Urinary bladder (tissue), 4 donors: Measurements from ENCODE around the gene TDRD1. TPM values are rescaled to one million over a fixed set of nuclear protein-coding genes. Genes with fewer than 3 reads are reported as not detected.

Experiments
- DNase-seq: peaks from one replicate; pipeline ENCODE4 v3.0.0-alpha.2; 2015; ENCODE audit errors: extremely low spot score
- H3K27ac ChIP-seq: one replicate; pipeline ENCODE4 v1.5.1; 2013; ENCODE audit warnings: low read depth, mild to moderate bottlenecking, moderate library complexity
- H3K36me3 ChIP-seq: one replicate; pipeline ENCODE4 v1.6.1; 2013; ENCODE audit warnings: mild to moderate bottlenecking, moderate library complexity; ENCODE audit not compliant: insufficient read depth
- H3K4me1 ChIP-seq: one replicate; pipeline ENCODE4 v1.6.1; 2013; ENCODE audit warnings: mild to moderate bottlenecking, moderate library complexity; ENCODE audit not compliant: insufficient read depth
- H3K4me3 ChIP-seq: one replicate; pipeline ENCODE4 v1.5.1; 2013; ENCODE audit warnings: low read depth, low read length
- WGBS: extraction: QIAGEN DNeasy Blood & Tissue Kit; methylation state at CpG from one replicate; pipeline ENCODE4 v1.1.7; 2013; 5-methylcytosine and 5-hydroxymethylcytosine counted together
- polyA plus RNA-seq: library from polyadenylated mRNA; stranded (reverse); fragments of 200-250 nt; gene quantifications from one replicate; pipeline ENCODE4 v1.2.3, GENCODE V29; 2013
- total RNA-seq: library from RNA; depleted of rRNA; stranded (reverse); fragments of >200 nt; gene quantifications from one replicate; pipeline ENCODE4 v1.2.3, GENCODE V29; 2014
- donor health status: healthy with polysubstance abuse.
- donor health status: healthy.

TDRD1 gene
- total and polyA plus RNA-seq, 2 donors: 0.04 to 0.53 TPM

GRCh38 chr10:114188001-114188400 is 8.8 kb downstream of the TDRD1 start:
- Histone ChIP-seq H3K27ac (no peak overlapping the region), H3K4me3 (no peak overlapping the region), H3K36me3 (no peaks in the 10 kb centered on the region), H3K4me1 (no peaks in the 10 kb centered on the region)
- 85% methylated on average over 3 of the region's 3 CpGs for WGBS
- no peak for DNase-seq

- Histone ChIP-seq H3K4me1 (no peaks in the 10 kb centered on the region), H3K36me3 (no peaks in the 10 kb centered on the region), H3K27ac (no peak overlapping the region), H3K4me3 (no peak overlapping the region)
- WGBS: 95% methylated on average over 3 of the region's 3 CpGs
- no peak for DNase-seq
These were observed 9.7 kb downstream of the TDRD1 start for GRCh38 chr10:114188900-114189299.

- Histone ChIP-seq H3K27ac (no peak overlapping the region), H3K36me3 (no peaks in the 10 kb centered on the region), H3K4me3 (no peak overlapping the region), H3K4me1 (no peaks in the 10 kb centered on the region)
- no peak for DNase-seq
- 93% methylated on average over 8 of the region's 8 CpGs for WGBS
These were observed 10.5 kb downstream of the TDRD1 start for GRCh38 chr10:114189700-114190099.

GRCh38 chr10:114195079-114195478 is 15.9 kb downstream of the TDRD1 start:
- H3K4me3 ChIP-seq: no peak overlapping the region
- no peaks in the 10 kb centered on the region for H3K4me1 ChIP-seq
- WGBS: 45% methylated on average over 2 of the region's 2 CpGs
- DNase-seq: no peak
- H3K27ac ChIP-seq: no peak overlapping the region
- no peaks in the 10 kb centered on the region for H3K36me3 ChIP-seq

- WGBS: 85% methylated on average over 4 of the region's 4 CpGs
- no peak for DNase-seq
- H3K4me3 ChIP-seq: no peak overlapping the region
- H3K27ac ChIP-seq: no peak overlapping the region
- no peaks in the 10 kb centered on the region for H3K36me3 ChIP-seq
- H3K4me1 ChIP-seq: no peaks in the 10 kb centered on the region
These were observed 20.1 kb downstream of the TDRD1 start for GRCh38 chr10:114199239-114199638.

- WGBS: 78% methylated on average over 3 of the region's 3 CpGs
These were observed 23.7 kb downstream of the TDRD1 start for GRCh38 chr10:114202812-114203211.

GRCh38 chr10:114206902-114207301 is 27.7 kb downstream of the TDRD1 start:
- H3K36me3 ChIP-seq: no peaks in the 10 kb centered on the region
- WGBS: 56% methylated on average over 2 of the region's 2 CpGs
- no peak for DNase-seq

More at GRCh38 chr10:114202812-114203211, 23.7 kb downstream of the TDRD1 start:
- no peak for DNase-seq
- H3K4me1 ChIP-seq: no peaks in the 10 kb centered on the region
- H3K36me3 ChIP-seq: no peaks in the 10 kb centered on the region
- H3K27ac ChIP-seq: no peak overlapping the region
- H3K4me3 ChIP-seq: no peak overlapping the region

GRCh38 chr10:114207349-114207748 is 28.2 kb downstream of the TDRD1 start:
- no peaks in the 10 kb centered on the region for H3K36me3 ChIP-seq
- no peak for DNase-seq
- no peaks in the 10 kb centered on the region for H3K4me1 ChIP-seq
- H3K27ac ChIP-seq: no peak overlapping the region
- 94% methylated on average over 1 of the region's 1 CpG for WGBS
- H3K4me3 ChIP-seq: no peak overlapping the region

More at GRCh38 chr10:114206902-114207301, 27.7 kb downstream of the TDRD1 start:
- H3K4me3 ChIP-seq: no peak overlapping the region
- H3K4me1 ChIP-seq: no peaks in the 10 kb centered on the region
- H3K27ac ChIP-seq: no peak overlapping the region

GRCh38 chr10:114208351-114208750 is 29.2 kb downstream of the TDRD1 start:
- DNase-seq: no peak

GRCh38 chr10:114212153-114212552 is 33.0 kb downstream of the TDRD1 start:
- WGBS: 92% methylated on average over 2 of the region's 2 CpGs
- no peak overlapping the region for H3K27ac ChIP-seq
- no peaks in the 10 kb centered on the region for H3K36me3 ChIP-seq
- H3K4me3 ChIP-seq: no peak overlapping the region
- no peak for DNase-seq
- H3K4me1 ChIP-seq: no peaks in the 10 kb centered on the region

More at GRCh38 chr10:114208351-114208750, 29.2 kb downstream of the TDRD1 start:
- H3K27ac ChIP-seq: no peak overlapping the region
- no peak overlapping the region for H3K4me3 ChIP-seq
- no peaks in the 10 kb centered on the region for H3K36me3 ChIP-seq
- H3K4me1 ChIP-seq: no peaks in the 10 kb centered on the region
- WGBS: 96% methylated on average over 2 of the region's 2 CpGs

- H3K27ac ChIP-seq: no peak overlapping the region
- no peak for DNase-seq
- no peaks in the 10 kb centered on the region for H3K4me1 ChIP-seq
- no peak overlapping the region for H3K4me3 ChIP-seq
- WGBS: 93% methylated on average over 1 of the region's 1 CpG
- no peaks in the 10 kb centered on the region for H3K36me3 ChIP-seq
These were observed 35.9 kb downstream of the TDRD1 start for GRCh38 chr10:114215033-114215432.

- 73% methylated on average over 2 of the region's 2 CpGs for WGBS
- no peak overlapping the region for H3K4me3 ChIP-seq
- H3K36me3 ChIP-seq: no peaks in the 10 kb centered on the region
- no peak overlapping the region for H3K27ac ChIP-seq
- no peaks in the 10 kb centered on the region for H3K4me1 ChIP-seq
- no peak for DNase-seq
These were observed 41.1 kb downstream of the TDRD1 start for GRCh38 chr10:114220281-114220680.

GRCh38 chr10:114221235-114221634 is 42.1 kb downstream of the TDRD1 start:
- no peak for DNase-seq
- Histone ChIP-seq H3K27ac (no peak overlapping the region), H3K4me3 (no peak overlapping the region), H3K36me3 (no peaks in the 10 kb centered on the region), H3K4me1 (no peaks in the 10 kb centered on the region)
- WGBS: 79% methylated on average over 4 of the region's 4 CpGs

- Histone ChIP-seq H3K36me3 (no peaks in the 10 kb centered on the region), H3K27ac (no peak overlapping the region), H3K4me1 (no peaks in the 10 kb centered on the region), H3K4me3 (no peak overlapping the region)
- WGBS: 82% methylated on average over 4 of the region's 4 CpGs
- DNase-seq: no peak
These were observed 43.9 kb downstream of the TDRD1 start for GRCh38 chr10:114223066-114223465.

- no peak for DNase-seq
- no peaks in the 10 kb centered on the region for H3K36me3 ChIP-seq
- WGBS: 46% methylated on average over 3 of the region's 3 CpGs
- no peak overlapping the region for H3K4me3 ChIP-seq
- H3K4me1 ChIP-seq: no peaks in the 10 kb centered on the region
- no peak overlapping the region for H3K27ac ChIP-seq
These were observed 49.0 kb downstream of the TDRD1 start for GRCh38 chr10:114228156-114228555.
